ACC112 (cell line): ENCODE measurements around the gene TSHZ1.
A peak's percentile ranks its signal among the peaks of the same experiment; 100 is the strongest.

ENCODE experiments used
- H2AFZ ChIP-seq: fragments of 200-600 bp; sonication (generic); one replicate; pipeline ENCODE4 v1.6.0; 2017; ENCODE audit warnings: antibody characterized with exemption, low read length; ENCODE audit not compliant: unreplicated experiment
- H3K27ac ChIP-seq: fragments of 200-600 bp; sonication (generic); 2 replicates; pipeline ENCODE4 v1.5.1; 2014; ENCODE audit warnings: low read depth, mild to moderate bottlenecking, antibody characterized with exemption, low read length, moderate library complexity
- H3K27me3 ChIP-seq: fragments of 200-600 bp; sonication (generic); 2 replicates; pipeline ENCODE4 v1.6.1; 2014; ENCODE audit warnings: mild to moderate bottlenecking, antibody characterized with exemption, low read length, moderate library complexity, mixed read lengths; ENCODE audit not compliant: insufficient read depth
- H3K36me3 ChIP-seq: fragments of 200-600 bp; sonication (generic); 2 replicates; pipeline ENCODE4 v1.6.1; 2016; ENCODE audit warnings: mild to moderate bottlenecking, antibody characterized with exemption, low read length, moderate library complexity, mixed read lengths; ENCODE audit not compliant: insufficient read depth
- H3K4me1 ChIP-seq: fragments of 200-600 bp; sonication (generic); one replicate; pipeline ENCODE4 v1.6.1; 2016; ENCODE audit warnings: low read length, mixed read lengths; ENCODE audit not compliant: insufficient read depth, unreplicated experiment, control insufficient read depth
- H3K4me3 ChIP-seq: fragments of 200-600 bp; sonication (generic); 2 replicates; pipeline ENCODE4 v1.5.1; 2014; ENCODE audit warnings: mild to moderate bottlenecking, low read depth, low read length
- H3K79me2 ChIP-seq: fragments of 200-600 bp; sonication (generic); one replicate; pipeline ENCODE4 v1.6.0; 2016; ENCODE audit warnings: low read length; ENCODE audit not compliant: control insufficient read depth, unreplicated experiment, insufficient read depth

The TSHZ1 gene, protein sequence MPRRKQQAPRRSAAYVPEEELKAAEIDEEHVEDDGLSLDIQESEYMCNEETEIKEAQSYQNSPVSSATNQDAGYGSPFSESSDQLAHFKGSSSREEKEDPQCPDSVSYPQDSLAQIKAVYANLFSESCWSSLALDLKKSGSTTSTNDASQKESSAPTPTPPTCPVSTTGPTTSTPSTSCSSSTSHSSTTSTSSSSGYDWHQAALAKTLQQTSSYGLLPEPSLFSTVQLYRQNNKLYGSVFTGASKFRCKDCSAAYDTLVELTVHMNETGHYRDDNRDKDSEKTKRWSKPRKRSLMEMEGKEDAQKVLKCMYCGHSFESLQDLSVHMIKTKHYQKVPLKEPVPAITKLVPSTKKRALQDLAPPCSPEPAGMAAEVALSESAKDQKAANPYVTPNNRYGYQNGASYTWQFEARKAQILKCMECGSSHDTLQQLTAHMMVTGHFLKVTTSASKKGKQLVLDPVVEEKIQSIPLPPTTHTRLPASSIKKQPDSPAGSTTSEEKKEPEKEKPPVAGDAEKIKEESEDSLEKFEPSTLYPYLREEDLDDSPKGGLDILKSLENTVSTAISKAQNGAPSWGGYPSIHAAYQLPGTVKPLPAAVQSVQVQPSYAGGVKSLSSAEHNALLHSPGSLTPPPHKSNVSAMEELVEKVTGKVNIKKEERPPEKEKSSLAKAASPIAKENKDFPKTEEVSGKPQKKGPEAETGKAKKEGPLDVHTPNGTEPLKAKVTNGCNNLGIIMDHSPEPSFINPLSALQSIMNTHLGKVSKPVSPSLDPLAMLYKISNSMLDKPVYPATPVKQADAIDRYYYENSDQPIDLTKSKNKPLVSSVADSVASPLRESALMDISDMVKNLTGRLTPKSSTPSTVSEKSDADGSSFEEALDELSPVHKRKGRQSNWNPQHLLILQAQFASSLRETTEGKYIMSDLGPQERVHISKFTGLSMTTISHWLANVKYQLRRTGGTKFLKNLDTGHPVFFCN (N-terminal part only)

DNA sequence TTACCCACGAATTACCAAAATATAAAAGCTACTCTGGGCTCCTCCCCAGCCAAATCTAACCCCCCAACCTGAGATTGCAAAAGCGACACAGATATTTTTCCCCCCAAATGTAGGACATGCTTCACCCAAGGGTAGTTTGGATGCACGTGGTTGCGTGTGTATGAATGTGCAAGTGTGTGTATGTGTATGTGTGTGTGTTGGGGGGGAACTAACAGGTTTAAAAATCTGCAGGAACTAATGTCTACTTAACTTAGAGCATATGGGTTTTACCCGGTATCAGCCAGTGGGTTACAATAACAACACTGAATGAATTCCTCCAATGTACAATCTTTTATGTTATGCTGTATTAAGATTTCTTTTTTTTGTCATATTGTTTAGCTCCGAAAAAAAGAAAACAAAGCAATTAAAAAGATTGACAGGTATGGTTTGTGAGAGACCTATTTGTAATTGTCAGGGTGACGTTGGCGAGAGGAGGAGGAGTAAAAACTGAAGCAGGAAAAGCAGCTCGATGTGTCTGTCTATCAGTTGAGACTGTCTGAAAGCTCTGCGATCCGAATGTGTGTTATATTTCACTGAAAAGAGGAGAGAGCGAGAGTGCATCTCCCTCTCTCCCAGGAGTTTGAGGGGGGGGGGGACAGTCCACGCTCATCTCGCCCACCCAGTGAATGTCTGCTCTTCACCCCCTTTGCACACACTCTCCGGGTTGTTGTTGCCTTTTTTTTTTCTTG, at the start of gene TSHZ1:
TSHZ1 (plus strand) TSS at position 524 of the 728 bp plus-strand sequence. CDS start 1,080 bp downstream, outside the sequence.
- no peaks in the 10 kb centered on the region for H3K27me3 ChIP-seq
- H3K36me3 ChIP-seq: no peaks in the 10 kb centered on the region
- peak within 1 kb of the TSS; percentile 75 for H3K27ac ChIP-seq
- peaks cover 37% of the 10 kb centered on the region for H3K4me1 ChIP-seq
- H2AFZ ChIP-seq: peak within 1 kb of the TSS; percentile 90
- H3K79me2 ChIP-seq: peaks cover 48% of the 10 kb centered on the region
- H3K4me3 ChIP-seq: peak within 1 kb of the TSS; percentile 97

DNA sequence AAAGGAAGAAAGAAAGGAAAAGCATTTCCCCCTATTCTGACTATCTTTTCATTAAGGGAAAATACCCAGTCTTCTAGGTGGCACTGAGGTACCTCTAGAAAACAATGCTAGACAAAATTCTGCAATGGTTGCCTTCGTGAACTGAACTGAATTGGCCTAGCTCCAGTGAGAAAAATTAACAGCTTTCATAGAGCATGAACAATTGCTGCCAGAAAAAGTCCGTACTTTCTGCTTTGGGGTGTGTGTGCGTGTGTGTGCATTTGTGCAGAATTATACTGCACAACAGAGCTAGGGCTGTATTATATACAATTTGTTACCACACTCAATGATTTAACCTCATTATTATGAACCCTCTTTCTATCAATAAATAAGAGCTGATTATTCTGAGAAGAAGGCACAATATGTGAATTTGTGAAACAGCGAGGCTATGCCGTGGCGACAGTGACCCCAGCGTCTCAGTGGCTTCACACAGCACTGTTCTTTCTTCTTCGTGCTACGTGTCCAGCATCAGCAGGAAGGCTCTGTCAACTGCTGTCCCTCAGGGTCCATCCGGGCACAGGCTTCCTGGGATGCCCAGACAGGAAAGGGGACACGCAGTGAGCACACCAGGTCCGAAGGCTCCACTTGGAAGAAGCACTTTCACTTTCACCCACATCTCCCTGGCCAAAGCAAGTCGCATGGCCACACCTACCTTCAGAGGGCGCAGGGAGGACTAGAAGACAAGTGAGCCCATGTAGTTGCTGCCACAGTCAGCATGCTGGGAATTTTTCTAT, 49.2 kb upstream of the TSHZ1 start:
- Histone ChIP-seq H3K4me1 (peaks cover 13% of the 10 kb centered on the region), H2AFZ (peak overlapping the region; percentile 25), H3K27ac (no peak overlapping the region), H3K36me3 (no peaks in the 10 kb centered on the region), H3K4me3 (peak overlapping the region; percentile 78), H3K79me2 (no peaks in the 10 kb centered on the region), H3K27me3 (peaks cover 6% of the 10 kb centered on the region; the same call in 1 of the 2 replicates)

DNA sequence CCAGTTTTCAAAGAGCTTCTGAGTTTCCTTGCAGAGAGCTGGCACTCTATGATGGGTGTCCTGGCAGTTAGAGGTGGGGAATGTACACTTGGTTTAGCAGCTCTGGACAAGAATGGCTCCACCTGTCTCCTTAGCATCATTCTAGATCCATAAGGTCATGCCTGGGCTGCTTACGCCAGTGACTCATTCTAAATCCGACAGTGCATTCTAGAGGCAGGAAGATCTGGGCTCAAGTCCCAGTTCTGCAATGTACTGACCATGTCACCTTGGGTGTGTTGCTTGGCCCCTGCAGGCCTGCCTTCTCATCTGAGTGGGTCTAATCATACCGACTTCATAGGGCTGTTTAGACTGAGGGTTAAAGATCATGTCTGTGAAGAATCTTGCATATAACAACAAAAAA, 48.1 kb upstream of the TSHZ1 start:
- H3K27me3 ChIP-seq: peaks cover 6% of the 10 kb centered on the region; the same call in 1 of the 2 replicates
- no peak overlapping the region for H2AFZ ChIP-seq
- no peaks in the 10 kb centered on the region for H3K36me3 ChIP-seq
- H3K4me1 ChIP-seq: peaks cover 13% of the 10 kb centered on the region
- no peaks in the 10 kb centered on the region for H3K79me2 ChIP-seq
- no peak overlapping the region for H3K4me3 ChIP-seq
- H3K27ac ChIP-seq: no peak overlapping the region

DNA sequence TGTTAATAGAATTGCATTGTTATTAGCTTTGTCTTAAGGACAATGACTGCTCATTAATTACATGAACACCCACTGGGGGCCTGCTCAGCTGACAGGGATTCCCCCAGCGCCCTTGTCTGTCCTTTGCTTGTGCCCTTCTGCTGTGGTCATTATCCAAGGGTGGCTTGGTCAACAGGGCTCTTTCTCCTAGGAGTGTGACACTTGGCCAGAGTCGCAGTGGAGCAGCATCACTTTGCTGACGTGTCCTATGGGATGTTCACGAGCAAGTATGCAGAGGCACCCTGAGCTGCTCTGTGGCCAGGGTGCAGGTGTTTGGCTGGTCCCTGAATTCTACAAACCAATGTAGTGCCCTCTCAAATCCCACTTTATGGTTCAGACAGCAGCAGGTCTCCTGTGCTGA, 47.6 kb upstream of the TSHZ1 start:
- H3K27ac ChIP-seq: no peak overlapping the region

DNA sequence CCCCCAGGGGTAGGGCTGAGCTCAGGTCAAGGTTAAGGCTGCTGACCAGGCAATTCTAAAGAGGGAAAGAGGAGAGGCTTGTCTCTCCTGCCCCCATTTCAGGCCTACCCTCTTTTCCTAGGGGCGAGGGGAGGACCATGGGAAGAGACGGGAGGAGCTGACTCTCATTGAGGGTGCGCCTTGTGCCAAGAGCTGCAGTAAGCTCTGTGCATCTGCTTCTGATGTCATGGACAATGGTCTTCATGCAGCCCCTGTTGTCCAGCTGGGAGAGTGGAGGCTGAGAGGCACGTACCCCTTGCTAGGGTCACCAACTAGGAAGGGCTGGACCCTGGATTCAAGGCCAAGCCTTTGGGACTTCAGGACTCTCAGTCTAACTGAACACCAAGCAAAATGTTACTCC, 46.9 kb upstream of the TSHZ1 start:
- H3K36me3 ChIP-seq: no peaks in the 10 kb centered on the region
- H3K27ac ChIP-seq: no peak overlapping the region
- H3K4me3 ChIP-seq: no peak overlapping the region
- peaks cover 6% of the 10 kb centered on the region; the same call in 1 of the 2 replicates for H3K27me3 ChIP-seq
- H2AFZ ChIP-seq: no peak overlapping the region
- no peaks in the 10 kb centered on the region for H3K79me2 ChIP-seq
- H3K4me1 ChIP-seq: peaks cover 13% of the 10 kb centered on the region

More for the DNA sequence above, 47.6 kb upstream of the TSHZ1 start:
- H3K79me2 ChIP-seq: no peaks in the 10 kb centered on the region
- no peak overlapping the region for H2AFZ ChIP-seq
- H3K36me3 ChIP-seq: no peaks in the 10 kb centered on the region
- peaks cover 6% of the 10 kb centered on the region; the same call in 1 of the 2 replicates for H3K27me3 ChIP-seq
- H3K4me1 ChIP-seq: peaks cover 13% of the 10 kb centered on the region
- H3K4me3 ChIP-seq: no peak overlapping the region

DNA sequence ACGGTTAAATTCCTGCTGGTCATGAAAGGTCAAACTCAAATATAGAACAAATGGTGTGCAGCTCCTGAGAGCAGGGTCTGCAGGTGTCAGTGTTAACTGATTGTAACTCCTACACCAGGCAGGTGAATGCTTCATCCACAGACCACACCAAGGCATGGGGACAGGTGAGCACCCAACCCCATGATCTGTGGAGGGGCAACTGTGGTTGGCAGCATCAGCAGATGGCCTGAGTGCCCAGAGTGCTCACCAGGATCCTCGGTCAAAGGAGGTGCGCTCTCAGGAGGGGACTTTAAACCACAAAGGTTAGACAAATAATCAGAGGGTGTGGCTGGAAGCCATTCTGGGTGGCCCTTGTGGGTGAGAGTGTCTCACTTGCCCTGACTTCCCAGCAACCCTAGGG, 46.1 kb upstream of the TSHZ1 start:
- Histone ChIP-seq H3K79me2 (no peaks in the 10 kb centered on the region), H3K27me3 (peaks cover 3% of the 10 kb centered on the region; the same call in 1 of the 2 replicates), H2AFZ (no peak overlapping the region), H3K36me3 (no peaks in the 10 kb centered on the region), H3K4me1 (peaks cover 13% of the 10 kb centered on the region), H3K27ac (no peak overlapping the region), H3K4me3 (no peak overlapping the region)

DNA sequence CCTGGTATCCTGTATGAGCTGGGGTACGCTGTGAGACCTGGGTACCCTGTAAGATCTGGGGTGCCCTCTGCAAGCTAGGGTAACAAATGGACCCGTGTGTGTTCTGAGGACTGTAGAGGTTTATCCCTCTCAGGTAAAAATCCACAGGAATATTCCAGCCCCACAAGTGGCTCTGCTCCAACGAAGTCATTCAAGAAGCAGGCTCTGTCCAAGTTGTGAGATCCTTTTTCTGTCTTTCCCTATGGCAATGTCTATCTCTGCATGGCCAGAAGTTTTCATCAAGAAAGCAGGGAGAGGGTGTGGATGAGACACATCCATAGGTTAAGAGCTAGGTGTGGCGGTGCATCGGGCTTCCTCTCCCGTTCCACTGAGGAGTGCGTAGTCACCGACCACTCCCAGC, 44.7 kb upstream of the TSHZ1 start:
- Histone ChIP-seq H3K27ac (no peak overlapping the region), H3K36me3 (no peaks in the 10 kb centered on the region), H3K79me2 (no peaks in the 10 kb centered on the region), H3K4me3 (no peak overlapping the region), H2AFZ (no peak overlapping the region), H3K27me3 (no peaks in the 10 kb centered on the region), H3K4me1 (peaks cover 8% of the 10 kb centered on the region)

DNA sequence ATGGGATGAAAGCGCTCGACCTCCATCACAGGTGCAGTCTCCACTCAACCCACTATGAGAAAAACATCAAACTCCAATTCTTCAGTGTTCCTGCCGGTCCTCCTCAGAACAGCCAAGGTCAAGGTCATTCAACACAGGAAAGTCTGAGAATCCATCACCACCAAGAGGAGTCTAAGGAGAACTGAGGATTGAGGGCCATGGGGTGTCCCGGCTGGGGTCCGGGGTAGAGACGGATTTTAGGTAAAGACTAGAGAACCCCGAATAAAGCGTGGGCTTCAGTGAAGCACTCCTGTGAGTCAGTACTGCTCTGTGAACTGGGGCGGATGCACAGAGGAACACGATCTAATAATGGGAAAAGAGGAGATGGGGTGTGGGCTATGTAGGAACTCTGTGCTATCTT, 43.5 kb upstream of the TSHZ1 start:
- Histone ChIP-seq H3K4me1 (peaks cover 4% of the 10 kb centered on the region), H3K36me3 (no peaks in the 10 kb centered on the region), H3K79me2 (no peaks in the 10 kb centered on the region), H3K27me3 (no peaks in the 10 kb centered on the region), H3K4me3 (no peak overlapping the region), H2AFZ (no peak overlapping the region), H3K27ac (no peak overlapping the region)

DNA sequence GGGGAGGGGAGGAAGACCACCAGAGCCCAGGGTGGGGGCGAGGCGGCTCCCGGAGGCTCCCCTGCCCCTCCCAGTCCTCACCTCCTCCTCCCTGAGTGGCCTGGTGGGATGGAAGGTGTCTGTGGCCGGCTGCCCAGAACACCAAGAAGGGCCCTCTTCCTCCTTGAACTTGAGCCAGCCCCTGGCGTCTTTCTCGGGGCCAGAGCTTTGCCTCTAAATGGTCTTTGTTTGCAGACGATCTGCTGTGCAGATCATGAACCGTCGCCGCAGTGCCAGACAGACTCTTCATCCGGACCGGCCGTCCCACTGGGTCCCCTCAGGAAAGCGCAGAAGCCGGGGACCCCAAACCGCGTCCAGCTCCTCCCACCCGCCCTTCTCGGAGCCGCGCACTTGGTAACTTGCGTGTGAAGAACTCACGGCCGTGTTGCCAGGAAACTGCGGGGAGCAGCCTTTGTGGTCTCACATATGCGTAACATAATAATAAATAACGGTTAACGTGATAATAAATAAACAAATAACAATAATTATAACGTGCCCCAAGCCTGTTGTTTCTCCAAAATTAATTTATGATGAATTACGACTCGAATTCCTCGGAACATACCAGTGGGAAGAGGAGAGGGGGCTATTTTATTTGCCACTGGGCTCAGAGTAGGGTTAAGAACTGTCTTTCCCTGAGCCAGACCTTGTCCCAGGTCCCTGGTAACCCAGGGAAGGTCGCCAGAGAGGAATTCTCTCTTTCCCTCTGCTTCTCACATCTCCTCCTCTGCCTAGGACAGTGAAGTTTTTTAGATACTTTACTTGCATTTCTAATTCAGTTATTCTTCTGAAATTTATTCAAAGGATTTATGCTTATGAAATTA, 42.6 kb upstream of the TSHZ1 start:
- H3K27ac ChIP-seq: no peak overlapping the region
- H3K79me2 ChIP-seq: no peaks in the 10 kb centered on the region
- H3K27me3 ChIP-seq: no peaks in the 10 kb centered on the region
- peak overlapping the region; percentile 47; the same call in 1 of the 2 replicates for H3K4me3 ChIP-seq
- peak overlapping the region; percentile 53 for H2AFZ ChIP-seq
- H3K4me1 ChIP-seq: no peaks in the 10 kb centered on the region
- H3K36me3 ChIP-seq: no peaks in the 10 kb centered on the region
